Measurements from ENCODE around the gene DPEP3. TPM values are rescaled to one million over a fixed set of nuclear protein-coding genes. Genes with fewer than 3 reads are reported as not detected.
"Not testable (repeated sequence)": the region's sequence is repeated elsewhere in the genome, so short reads cannot be mapped to it uniquely, and the experiment has no call there.

Gene DPEP3
- total and polyA plus RNA-seq, 7 donors = 0.10 to 0.45 (median 0.17) TPM; not detected in 2

DNA sequence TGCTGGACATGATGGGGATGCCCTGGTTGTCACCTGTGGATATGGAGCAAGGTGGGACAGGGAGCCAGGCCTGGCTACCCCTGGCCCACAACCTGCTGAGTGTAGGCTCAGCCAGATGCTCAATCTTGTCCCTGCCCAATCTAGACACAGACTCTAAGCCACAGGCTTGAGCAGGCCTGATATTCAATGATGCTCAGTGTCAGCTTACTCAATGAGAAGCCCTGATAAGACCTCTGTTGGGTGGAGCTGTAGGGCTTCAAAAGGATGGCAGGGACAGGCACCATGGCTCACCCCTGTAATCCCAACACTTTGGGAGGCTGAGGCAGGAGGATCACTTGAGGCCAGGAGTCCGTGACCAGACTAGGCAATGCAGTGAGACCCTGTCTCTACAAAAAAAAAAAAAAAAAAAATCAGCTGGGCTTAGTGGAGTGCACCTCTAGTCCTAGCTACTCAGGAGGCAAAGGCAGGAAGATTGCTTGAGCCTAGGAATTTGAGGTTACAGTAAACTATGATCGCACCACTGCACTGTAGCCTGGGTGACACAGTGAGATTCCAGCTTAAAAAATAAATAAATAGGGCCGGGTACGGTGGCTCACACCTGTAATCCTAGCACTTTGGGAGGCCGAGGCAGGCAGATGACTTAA lies 39.7 kb downstream of the DPEP3 start:
- Histone ChIP-seq H3K27me3 (ENCODE audit: insufficient read depth in 3 of 3, low read length in 2 of 3) (no peaks in the 10 kb centered on the region), H3K4me3 (no peak overlapping the region), H3K4me1 (peaks cover 19% of the 10 kb centered on the region), H3K36me3 (ENCODE audit: insufficient read depth in 1 of 2, low read depth in 1 of 2) (peaks cover 0 to 63% of the 10 kb centered on the region in 2 donors), H3K9me3 (no peaks in the 10 kb centered on the region), H3K27ac (peak overlapping the region; percentile 13)
- 72 to 97% (median 80%) methylated on average over 5 of the region's 5 CpGs for WGBS, 3 donors
- ATAC-seq (no peak), DNase-seq (no peak)
- TF ChIP-seq, protein P1, sequence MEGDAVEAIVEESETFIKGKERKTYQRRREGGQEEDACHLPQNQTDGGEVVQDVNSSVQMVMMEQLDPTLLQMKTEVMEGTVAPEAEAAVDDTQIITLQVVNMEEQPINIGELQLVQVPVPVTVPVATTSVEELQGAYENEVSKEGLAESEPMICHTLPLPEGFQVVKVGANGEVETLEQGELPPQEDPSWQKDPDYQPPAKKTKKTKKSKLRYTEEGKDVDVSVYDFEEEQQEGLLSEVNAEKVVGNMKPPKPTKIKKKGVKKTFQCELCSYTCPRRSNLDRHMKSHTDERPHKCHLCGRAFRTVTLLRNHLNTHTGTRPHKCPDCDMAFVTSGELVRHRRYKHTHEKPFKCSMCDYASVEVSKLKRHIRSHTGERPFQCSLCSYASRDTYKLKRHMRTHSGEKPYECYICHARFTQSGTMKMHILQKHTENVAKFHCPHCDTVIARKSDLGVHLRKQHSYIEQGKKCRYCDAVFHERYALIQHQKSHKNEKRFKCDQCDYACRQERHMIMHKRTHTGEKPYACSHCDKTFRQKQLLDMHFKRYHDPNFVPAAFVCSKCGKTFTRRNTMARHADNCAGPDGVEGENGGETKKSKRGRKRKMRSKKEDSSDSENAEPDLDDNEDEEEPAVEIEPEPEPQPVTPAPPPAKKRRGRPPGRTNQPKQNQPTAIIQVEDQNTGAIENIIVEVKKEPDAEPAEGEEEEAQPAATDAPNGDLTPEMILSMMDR (IDR thresholded peaks at IDR 0.05) = no peak
- intact Hi-C loops (cut with DNase I) = no loop called here

DNA sequence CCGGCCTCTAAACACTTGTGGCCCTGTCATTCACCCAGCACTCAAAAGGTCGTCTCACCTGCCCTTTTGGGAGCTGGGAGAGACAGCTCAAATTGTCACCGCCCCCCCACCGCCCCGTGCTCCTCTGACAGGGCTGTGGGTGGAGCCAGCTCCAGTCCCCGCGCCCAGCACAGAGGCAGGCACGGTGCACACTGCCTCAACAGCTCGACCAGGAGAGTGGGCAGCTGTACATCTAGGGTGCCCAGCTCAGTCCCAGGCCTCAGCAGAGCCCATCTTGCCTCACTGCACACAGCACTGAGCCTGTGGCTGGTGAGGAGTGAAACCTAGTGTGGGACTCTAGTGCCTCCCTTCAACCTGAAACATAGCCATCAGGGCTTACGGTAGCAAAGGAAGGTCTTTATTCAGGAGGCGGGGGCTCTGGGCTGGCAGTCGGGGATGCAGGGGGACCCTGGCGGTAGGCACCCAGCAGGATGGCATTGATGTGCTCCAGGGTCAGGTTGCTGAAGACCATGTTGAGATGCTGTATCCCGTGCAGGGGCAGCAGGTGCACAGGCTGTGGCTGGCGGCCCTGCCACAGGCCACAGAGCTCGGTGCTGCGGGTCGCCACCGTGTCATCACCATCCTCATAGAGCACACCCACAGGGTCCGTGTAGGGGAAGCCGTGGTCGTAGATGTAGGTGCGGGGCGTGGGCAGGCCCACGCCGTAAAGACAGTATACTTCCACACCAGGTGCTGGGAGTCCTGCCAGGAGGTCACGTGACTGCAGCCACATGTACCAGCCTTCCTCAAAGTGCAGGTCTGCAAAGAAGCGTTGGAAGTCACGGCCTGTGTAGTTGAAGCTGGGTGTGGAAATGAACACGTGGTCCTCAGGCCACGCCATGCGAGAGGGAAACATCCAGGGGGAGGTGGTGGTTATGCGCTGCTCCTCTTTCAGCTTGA lies 40.5 kb downstream of the DPEP3 start:
- TF ChIP-seq, protein P1 (IDR thresholded peaks at IDR 0.05) = no peak
- intact Hi-C loops (cut with DNase I) = loop anchor here in 1 of 2 donors (10.0 kb wide), 1 partner anchor 415 kb away; the partner anchor contains the start of gene RIPOR1
- peaks cover 0 to 55% of the 10 kb centered on the region in 2 donors for H3K36me3 ChIP-seq (ENCODE audit: insufficient read depth in 1 of 2, low read depth in 1 of 2)
- no peak overlapping the region for H3K4me3 ChIP-seq
- peak overlapping the region; percentile 27 for H3K27ac ChIP-seq
- no peaks in the 10 kb centered on the region for H3K9me3 ChIP-seq
- H3K4me1 ChIP-seq = peaks cover 20% of the 10 kb centered on the region
- DNase-seq (peak; percentile 39 to 75), ATAC-seq (no peak)
- WGBS, 3 donors = 60 to 76% (median 63%) methylated on average over 32 to 33 of the region's 33 CpGs
- no peaks in the 10 kb centered on the region for H3K27me3 ChIP-seq (ENCODE audit: insufficient read depth in 3 of 3, low read length in 2 of 3)

DNA sequence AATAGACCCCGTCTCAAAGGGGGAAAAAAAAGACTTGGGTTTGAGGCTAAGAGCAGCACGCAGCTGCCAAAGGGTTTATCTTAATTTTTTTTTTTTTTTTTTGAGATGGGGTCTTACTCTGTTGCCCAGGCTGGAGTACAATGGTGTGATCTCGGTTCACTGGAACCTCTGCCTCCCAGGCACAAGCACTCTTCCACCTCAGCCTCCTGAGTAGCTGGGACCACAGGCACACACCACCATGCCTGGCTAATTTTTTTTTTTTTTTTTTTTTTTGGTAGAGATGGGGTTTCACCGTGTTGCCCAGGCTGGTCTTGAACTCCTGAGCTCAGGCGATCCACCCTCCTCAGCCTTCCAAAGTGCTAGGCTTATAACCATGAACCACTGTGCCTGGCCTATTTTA lies 42.6 kb downstream of the DPEP3 start:
- H3K4me3 ChIP-seq; H3K9me3 ChIP-seq; H3K27me3 ChIP-seq (ENCODE audit: insufficient read depth in 3 of 3, low read length in 2 of 3); DNase-seq; ATAC-seq: not testable (repeated sequence)
- peaks cover 0 to 40% of the 10 kb centered on the region in 2 donors for H3K36me3 ChIP-seq (ENCODE audit: insufficient read depth in 1 of 2, low read depth in 1 of 2)
- H3K4me1 ChIP-seq = peaks cover 24% of the 10 kb centered on the region
- H3K27ac ChIP-seq = peak overlapping the region; percentile 82
- WGBS, 3 donors = 90 to 91% (median 91%) methylated on average over 4 to 5 of the region's 5 CpGs
- intact Hi-C loops (cut with DNase I) = loop anchor here in 1 of 2 donors (10.0 kb wide), 1 partner anchor 413 kb away; the partner anchor contains the start of gene RIPOR1

DNA sequence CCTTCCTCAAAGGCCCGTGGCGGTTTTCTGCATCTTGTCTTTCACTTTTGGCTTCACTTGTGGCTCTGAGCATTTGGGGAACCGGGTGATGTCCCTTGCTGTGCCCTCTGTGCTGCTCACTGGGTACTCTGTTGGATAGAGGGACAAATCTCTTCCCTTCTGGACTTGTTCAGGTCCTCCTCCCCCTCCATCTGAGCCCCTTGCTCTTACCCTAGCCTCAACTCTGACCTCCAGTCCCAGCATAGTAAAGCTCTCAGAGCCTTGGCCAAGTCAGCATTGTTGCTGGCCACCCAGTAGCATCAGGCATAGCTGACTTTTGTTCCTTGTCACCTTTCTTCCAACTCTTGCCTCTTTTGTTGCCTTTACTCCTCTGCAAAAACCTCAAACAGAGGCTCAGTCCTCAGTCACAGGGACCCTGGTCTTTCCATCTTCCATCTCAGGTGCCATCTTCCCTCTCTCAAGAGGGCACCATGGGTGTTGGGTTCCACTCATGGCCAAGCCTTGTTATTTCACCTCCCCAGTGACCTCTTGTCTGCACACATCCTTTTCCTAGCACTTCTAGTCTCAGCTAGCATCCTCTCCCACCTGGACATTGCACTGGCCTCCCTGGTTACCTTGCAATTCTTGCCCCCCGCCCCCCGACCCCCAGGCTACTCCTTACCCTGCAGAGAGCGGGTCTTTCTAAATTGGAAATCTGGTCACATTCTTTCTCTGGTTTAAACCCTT lies 43.3 kb downstream of the DPEP3 start:
- TF ChIP-seq, protein P1 (IDR thresholded peaks at IDR 0.05) = no peak
- H3K4me1 ChIP-seq = peaks cover 24% of the 10 kb centered on the region
- H3K4me3 ChIP-seq = peak overlapping the region; percentile 81
- 45 to 48% (median 46%) methylated on average over 6 of the region's 6 CpGs for WGBS, 3 donors
- H3K36me3 ChIP-seq (ENCODE audit: insufficient read depth in 1 of 2, low read depth in 1 of 2) = peaks cover 0 to 33% of the 10 kb centered on the region in 2 donors
- ATAC-seq (peak in 2 of 4 donors; percentile 0 to 1), DNase-seq (no peak)
- H3K27ac ChIP-seq = peak overlapping the region; percentile 82
- intact Hi-C loops (cut with DNase I) = loop anchor here in 1 of 2 donors (10.0 kb wide), 1 partner anchor 412 kb away; the partner anchor contains the start of gene RIPOR1
- no peaks in the 10 kb centered on the region for H3K9me3 ChIP-seq
- no peaks in the 10 kb centered on the region for H3K27me3 ChIP-seq (ENCODE audit: insufficient read depth in 3 of 3, low read length in 2 of 3)
